Measurements from ENCODE around the gene SPSB1.

DNA sequence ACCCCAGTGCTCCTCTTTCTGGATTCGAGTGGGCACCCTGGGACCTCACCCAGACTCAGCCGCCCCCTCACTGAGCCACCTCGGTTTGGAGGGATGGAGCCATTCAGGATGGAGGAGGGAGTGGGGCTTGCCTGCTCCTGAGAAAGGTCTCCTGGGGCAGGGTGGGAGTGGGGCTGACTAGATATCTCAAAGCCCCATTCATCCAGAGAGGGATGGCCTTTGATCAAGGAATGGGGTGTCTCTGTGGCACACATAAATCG, 10.1 kb upstream of the SPSB1 start:
- TF ChIP-seq, protein P1, sequence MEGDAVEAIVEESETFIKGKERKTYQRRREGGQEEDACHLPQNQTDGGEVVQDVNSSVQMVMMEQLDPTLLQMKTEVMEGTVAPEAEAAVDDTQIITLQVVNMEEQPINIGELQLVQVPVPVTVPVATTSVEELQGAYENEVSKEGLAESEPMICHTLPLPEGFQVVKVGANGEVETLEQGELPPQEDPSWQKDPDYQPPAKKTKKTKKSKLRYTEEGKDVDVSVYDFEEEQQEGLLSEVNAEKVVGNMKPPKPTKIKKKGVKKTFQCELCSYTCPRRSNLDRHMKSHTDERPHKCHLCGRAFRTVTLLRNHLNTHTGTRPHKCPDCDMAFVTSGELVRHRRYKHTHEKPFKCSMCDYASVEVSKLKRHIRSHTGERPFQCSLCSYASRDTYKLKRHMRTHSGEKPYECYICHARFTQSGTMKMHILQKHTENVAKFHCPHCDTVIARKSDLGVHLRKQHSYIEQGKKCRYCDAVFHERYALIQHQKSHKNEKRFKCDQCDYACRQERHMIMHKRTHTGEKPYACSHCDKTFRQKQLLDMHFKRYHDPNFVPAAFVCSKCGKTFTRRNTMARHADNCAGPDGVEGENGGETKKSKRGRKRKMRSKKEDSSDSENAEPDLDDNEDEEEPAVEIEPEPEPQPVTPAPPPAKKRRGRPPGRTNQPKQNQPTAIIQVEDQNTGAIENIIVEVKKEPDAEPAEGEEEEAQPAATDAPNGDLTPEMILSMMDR (tag by site-specific recombination; IDR thresholded peaks at IDR 0.05): no peak
- TF ChIP-seq ZNF391 (tag by site-specific recombination; IDR thresholded peaks at IDR 0.05; ENCODE audit: borderline replicate concordance, low read depth): no peak
- no peak for TF ChIP-seq ZNF175 (tag by site-specific recombination; IDR thresholded peaks at IDR 0.05)
- TF ChIP-seq ZNF561 (tag by site-specific recombination; IDR thresholded peaks at IDR 0.05; ENCODE audit: borderline replicate concordance): no peak
- TF ChIP-seq ZBTB20 (tag by site-specific recombination; IDR thresholded peaks at IDR 0.05): no peak
- TF ChIP-seq, protein P2, sequence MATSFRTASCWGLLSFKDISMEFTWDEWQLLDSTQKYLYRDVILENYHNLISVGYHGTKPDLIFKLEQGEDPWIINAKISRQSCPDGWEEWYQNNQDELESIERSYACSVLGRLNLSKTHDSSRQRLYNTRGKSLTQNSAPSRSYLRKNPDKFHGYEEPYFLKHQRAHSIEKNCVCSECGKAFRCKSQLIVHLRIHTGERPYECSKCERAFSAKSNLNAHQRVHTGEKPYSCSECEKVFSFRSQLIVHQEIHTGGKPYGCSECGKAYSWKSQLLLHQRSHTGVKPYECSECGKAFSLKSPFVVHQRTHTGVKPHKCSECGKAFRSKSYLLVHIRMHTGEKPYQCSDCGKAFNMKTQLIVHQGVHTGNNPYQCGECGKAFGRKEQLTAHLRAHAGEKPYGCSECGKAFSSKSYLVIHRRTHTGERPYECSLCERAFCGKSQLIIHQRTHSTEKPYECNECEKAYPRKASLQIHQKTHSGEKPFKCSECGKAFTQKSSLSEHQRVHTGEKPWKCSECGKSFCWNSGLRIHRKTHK (tag by site-specific recombination; IDR thresholded peaks at IDR 0.05): no peak
- peak; percentile 59 for TF ChIP-seq ZFHX2 (tag by site-specific recombination; conservative IDR thresholded peaks at IDR 0.05)
